ENCODE results near the gene GRM4.

Gene GRM4

GRCh38 chr6:34056305-34057108, 89.4 kb downstream of the GRM4 start:
- peaks cover 13% of the 10 kb centered on the region for H3K27me3 Mint-ChIP-seq
- H3K4me3 Mint-ChIP-seq, result no peak overlapping the region
- H3K4me1 Mint-ChIP-seq (ENCODE audit: low read depth), result no peaks in the 10 kb centered on the region
- no peaks in the 10 kb centered on the region for H3K9me3 Mint-ChIP-seq
- no peaks in the 10 kb centered on the region for H3K36me3 Mint-ChIP-seq (ENCODE audit: low read depth)
- H3K27ac Mint-ChIP-seq, result no peak overlapping the region
- intact Hi-C loops (cut with micrococcal nuclease), result no loop called here

DNA sequence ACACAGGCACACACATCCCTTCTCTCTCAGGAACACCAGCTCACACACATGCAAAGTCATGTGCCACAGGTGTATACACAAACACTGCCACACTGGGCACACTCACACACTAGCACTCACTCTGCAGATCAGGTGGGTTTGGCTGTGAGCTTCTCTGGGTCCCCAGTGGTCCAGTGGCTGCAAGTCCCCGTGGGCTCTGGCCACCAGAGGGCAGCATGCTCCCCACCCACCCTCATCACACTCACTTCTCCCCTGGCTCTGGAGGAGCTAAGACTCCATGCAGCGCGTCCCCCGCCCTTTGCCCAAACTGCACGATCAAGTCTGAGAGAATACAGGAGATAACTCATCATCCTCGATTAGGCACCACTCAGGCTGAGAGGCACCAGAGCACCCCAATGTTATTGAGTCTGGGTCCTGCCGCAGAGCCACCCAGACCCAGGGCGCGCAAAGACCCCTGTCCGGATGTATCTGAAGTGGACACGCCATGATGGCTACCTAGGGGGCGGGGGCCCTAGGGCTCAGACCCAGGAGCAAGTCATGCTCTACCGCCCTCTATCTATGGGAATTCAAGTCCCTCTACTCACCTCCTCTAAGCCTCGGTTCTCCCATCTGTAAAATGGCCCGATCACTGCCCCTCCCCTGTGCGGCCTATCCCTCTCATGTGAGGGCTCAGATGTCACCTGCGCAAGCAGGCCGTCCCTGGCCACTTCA, 90.5 kb downstream of the GRM4 start:
- H3K36me3 Mint-ChIP-seq (ENCODE audit: low read depth), result no peaks in the 10 kb centered on the region
- H3K9me3 Mint-ChIP-seq, result no peaks in the 10 kb centered on the region
- H3K4me3 Mint-ChIP-seq, result no peak overlapping the region
- intact Hi-C loops (cut with micrococcal nuclease), result loop anchor here (1.0 kb wide), 1 partner anchor 99 kb away; no protein-coding TSS in a partner anchor
- H3K4me1 Mint-ChIP-seq (ENCODE audit: low read depth), result no peaks in the 10 kb centered on the region
- H3K27ac Mint-ChIP-seq, result no peak overlapping the region
- H3K27me3 Mint-ChIP-seq, result peaks cover 13% of the 10 kb centered on the region

DNA sequence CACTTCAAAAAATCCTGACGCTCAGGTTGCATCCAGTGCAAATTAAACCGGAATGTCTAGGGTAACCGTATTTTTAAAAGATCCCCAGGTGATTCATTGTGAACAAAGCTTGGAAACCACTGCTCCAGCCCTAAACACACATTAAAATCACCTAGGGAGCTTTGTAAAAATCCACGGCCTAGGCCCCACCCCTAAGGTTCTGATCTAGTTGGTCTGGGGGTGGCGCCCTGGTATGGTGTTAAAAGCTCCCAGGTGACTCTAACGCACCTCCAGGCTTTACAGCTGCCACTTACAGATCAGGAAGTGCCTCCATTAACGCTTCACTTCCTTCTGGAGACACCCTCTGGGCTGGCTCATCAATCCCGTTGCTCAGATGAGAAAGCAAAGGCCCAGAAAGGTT, 92.2 kb downstream of the GRM4 start:
- intact Hi-C loops (cut with micrococcal nuclease), result no loop called here
- Mint-ChIP-seq H3K4me3 (no peak overlapping the region), H3K4me1 (ENCODE audit: low read depth) (no peaks in the 10 kb centered on the region)

DNA sequence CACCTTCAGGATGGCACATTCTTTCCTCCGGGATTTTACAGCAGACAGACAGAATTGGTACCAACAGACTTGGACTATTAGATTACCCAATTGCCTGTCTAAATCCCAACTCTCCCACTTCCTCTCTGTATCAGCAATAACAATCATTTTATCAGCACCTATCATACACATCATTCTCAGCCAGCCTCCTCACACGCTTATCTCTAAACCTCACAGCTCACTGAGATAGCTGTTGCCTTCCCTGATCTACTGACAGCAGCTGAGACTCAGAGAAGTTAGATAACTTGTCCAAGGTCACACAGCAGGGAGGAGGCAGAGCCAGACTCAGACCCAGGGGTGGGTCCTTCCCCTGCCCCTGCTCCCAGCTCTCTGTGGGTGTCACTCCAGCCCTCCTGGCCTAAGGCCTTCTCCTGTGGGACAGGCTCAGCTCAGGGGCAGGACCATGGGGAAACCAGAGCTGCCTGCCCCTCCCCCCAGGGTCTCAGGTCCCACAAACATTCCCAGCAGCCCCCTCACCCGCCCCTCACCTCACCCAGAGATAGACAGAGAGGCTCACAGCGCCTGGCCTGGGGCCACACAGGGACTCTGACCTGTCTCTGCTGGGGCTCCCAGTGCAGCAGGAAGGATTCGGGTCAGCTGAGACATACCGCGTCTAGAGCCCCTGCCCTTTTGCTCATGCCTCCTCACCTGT, 92.8 kb downstream of the GRM4 start:
- H3K9me3 Mint-ChIP-seq, result peaks cover 11% of the 10 kb centered on the region
- H3K27ac Mint-ChIP-seq, result no peak overlapping the region
- intact Hi-C loops (cut with micrococcal nuclease), result no loop called here
- H3K27me3 Mint-ChIP-seq, result peaks cover 18% of the 10 kb centered on the region
- H3K36me3 Mint-ChIP-seq (ENCODE audit: low read depth), result no peaks in the 10 kb centered on the region
- no peaks in the 10 kb centered on the region for H3K4me1 Mint-ChIP-seq (ENCODE audit: low read depth)
- H3K4me3 Mint-ChIP-seq, result no peak overlapping the region

More for the DNA sequence above, 92.2 kb downstream of the GRM4 start:
- Mint-ChIP-seq H3K9me3 (peaks cover 7% of the 10 kb centered on the region), H3K36me3 (ENCODE audit: low read depth) (no peaks in the 10 kb centered on the region), H3K27me3 (peaks cover 18% of the 10 kb centered on the region), H3K27ac (no peak overlapping the region)

- H3K27me3 Mint-ChIP-seq, result peaks cover 18% of the 10 kb centered on the region
- H3K4me1 Mint-ChIP-seq (ENCODE audit: low read depth), result no peaks in the 10 kb centered on the region
- no peak overlapping the region for H3K4me3 Mint-ChIP-seq
- intact Hi-C loops (cut with micrococcal nuclease), result no loop called here
- no peaks in the 10 kb centered on the region for H3K36me3 Mint-ChIP-seq (ENCODE audit: low read depth)
- H3K9me3 Mint-ChIP-seq, result peaks cover 11% of the 10 kb centered on the region
- no peak overlapping the region for H3K27ac Mint-ChIP-seq
Observed at GRCh38 chr6:34052071-34052825, 93.6 kb downstream of the GRM4 start.

GRCh38 chr6:34051331-34051919, 94.5 kb downstream of the GRM4 start:
- peaks cover 11% of the 10 kb centered on the region for H3K9me3 Mint-ChIP-seq
- H3K27me3 Mint-ChIP-seq, result peaks cover 16% of the 10 kb centered on the region
- H3K27ac Mint-ChIP-seq, result no peak overlapping the region

DNA sequence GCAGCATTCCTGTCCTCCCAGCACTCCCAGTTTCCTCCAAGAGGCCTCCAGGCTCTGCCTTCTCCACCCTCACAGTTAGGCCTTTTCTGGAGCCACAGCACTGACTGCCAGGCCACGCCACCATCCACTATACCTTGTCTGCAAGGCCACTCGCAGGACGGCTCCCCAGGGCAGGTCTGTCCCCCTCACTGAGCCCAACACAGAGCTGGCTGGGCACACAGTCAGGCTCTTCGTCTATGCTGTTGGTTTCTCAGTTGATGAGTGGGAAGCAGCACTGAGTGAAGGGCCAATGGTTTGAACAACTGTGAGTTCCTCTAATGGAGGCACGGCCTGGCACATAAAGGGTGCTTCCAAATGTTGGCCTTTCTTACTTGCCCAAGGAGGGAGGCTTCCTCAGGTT, 95.2 kb downstream of the GRM4 start:
- Mint-ChIP-seq H3K4me1 (ENCODE audit: low read depth) (no peaks in the 10 kb centered on the region), H3K4me3 (no peak overlapping the region), H3K27me3 (peaks cover 16% of the 10 kb centered on the region), H3K27ac (no peak overlapping the region), H3K9me3 (peaks cover 11% of the 10 kb centered on the region), H3K36me3 (ENCODE audit: low read depth) (no peaks in the 10 kb centered on the region)
- intact Hi-C loops (cut with micrococcal nuclease), result no loop called here

More at GRCh38 chr6:34051331-34051919, 94.5 kb downstream of the GRM4 start:
- Mint-ChIP-seq H3K4me3 (no peak overlapping the region), H3K4me1 (ENCODE audit: low read depth) (no peaks in the 10 kb centered on the region), H3K36me3 (ENCODE audit: low read depth) (no peaks in the 10 kb centered on the region)
- intact Hi-C loops (cut with micrococcal nuclease), result no loop called here

- Mint-ChIP-seq H3K27me3 (peaks cover 17% of the 10 kb centered on the region), H3K27ac (no peak overlapping the region), H3K9me3 (peaks cover 11% of the 10 kb centered on the region), H3K4me3 (no peak overlapping the region), H3K4me1 (ENCODE audit: low read depth) (no peaks in the 10 kb centered on the region), H3K36me3 (ENCODE audit: low read depth) (no peaks in the 10 kb centered on the region)
- intact Hi-C loops (cut with micrococcal nuclease), result no loop called here
Observed at GRCh38 chr6:34049395-34050342, 96.2 kb downstream of the GRM4 start.

DNA sequence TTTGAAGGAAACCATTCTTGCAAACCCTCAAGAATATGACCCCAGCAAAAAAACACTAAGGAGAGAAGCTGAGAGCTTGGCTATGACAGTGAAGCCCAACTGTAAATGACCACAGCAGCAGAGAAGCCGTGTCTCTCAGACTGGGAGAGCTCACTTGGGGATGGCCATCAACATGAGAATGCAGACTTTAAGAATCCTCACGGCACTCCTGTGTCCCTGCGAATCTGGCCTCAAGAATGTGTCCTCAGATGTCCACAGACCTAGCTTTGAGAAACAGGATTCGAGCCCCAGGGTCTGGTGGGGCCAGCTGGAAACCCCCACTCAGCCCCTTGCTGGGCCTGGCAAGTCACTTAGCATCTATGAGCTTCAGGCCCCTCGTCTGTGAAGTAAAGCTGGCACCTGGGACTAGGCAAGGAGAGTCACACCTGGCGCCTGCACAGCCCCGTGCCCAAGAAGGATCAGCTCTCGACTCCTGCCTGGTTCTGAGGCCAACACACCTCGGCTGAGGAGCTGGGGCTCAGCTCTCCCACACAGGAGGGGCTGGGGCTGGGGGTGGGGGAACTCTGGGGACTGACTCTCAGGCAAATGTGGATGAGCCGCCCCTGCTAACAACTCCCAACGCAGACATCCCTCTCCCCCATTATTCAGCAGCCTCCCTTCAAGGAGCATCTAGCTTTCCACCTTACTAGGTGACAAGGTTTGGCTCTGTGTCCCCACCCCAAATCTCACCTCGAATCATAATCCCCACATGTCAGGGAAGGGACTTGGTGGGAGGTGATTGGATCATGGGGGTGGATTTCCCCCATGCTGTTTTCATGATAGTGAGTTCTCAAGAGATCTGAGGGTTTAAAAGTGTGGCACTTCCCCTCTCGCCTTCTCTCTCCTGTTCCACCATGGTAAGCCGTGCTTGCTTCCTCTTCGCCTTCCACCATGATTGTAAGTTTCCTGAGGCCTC, 97.7 kb downstream of the GRM4 start:
- Mint-ChIP-seq H3K27ac (no peak overlapping the region), H3K4me3 (no peak overlapping the region), H3K36me3 (ENCODE audit: low read depth) (no peaks in the 10 kb centered on the region), H3K27me3 (peaks cover 17% of the 10 kb centered on the region), H3K4me1 (ENCODE audit: low read depth) (no peaks in the 10 kb centered on the region), H3K9me3 (peaks cover 11% of the 10 kb centered on the region)
- intact Hi-C loops (cut with micrococcal nuclease), result no loop called here

DNA sequence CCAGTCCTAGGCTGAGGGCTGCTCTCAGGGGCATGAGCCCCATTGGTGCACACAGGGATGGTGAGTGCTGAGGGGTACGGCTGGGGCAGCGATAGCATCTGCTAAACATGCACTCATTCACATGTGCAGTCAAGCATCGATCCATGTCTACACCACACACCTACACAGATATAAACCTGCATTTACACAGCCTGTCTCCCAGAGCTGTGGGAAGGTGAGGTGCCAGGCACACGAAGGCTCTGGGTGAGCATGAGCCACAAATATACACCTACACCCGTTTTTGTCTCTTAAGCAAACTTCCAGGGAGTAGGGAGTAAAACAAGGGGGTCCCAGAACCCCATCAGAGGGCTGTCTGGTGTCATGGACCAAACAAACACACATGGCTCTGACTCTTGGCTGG, 99.3 kb downstream of the GRM4 start:
- Mint-ChIP-seq H3K36me3 (ENCODE audit: low read depth) (no peaks in the 10 kb centered on the region), H3K27me3 (peaks cover 13% of the 10 kb centered on the region), H3K9me3 (peaks cover 11% of the 10 kb centered on the region), H3K4me3 (no peak overlapping the region), H3K4me1 (ENCODE audit: low read depth) (no peaks in the 10 kb centered on the region), H3K27ac (no peak overlapping the region)
- intact Hi-C loops (cut with micrococcal nuclease), result no loop called here

GRCh38 chr6:34045771-34046170, 100.1 kb downstream of the GRM4 start:
- H3K9me3 Mint-ChIP-seq, result peaks cover 11% of the 10 kb centered on the region

More at GRCh38 chr6:34045771-34046170, 100.1 kb downstream of the GRM4 start:
- Mint-ChIP-seq H3K4me1 (ENCODE audit: low read depth) (no peaks in the 10 kb centered on the region), H3K27ac (no peak overlapping the region), H3K27me3 (peaks cover 13% of the 10 kb centered on the region), H3K36me3 (ENCODE audit: low read depth) (no peaks in the 10 kb centered on the region), H3K4me3 (no peak overlapping the region)
- intact Hi-C loops (cut with micrococcal nuclease), result no loop called here

Measured in dendritic cell treated with granulocyte-macrophage colony-stimulating factor and Interleukin-4, amounts not matched to agents 40 ng/mL and 50 ng/mL, for 4 days (primary cell).